LNCAP (cell line): Measurements from ENCODE around the gene TEX101.

Experiments
- TF ChIP-seq, protein P1 (sequence below): fragments of 450-650 bp; IDR thresholded peaks from 2 replicates; pipeline ENCODE4 v1.5.1; 2017; ENCODE audit warnings: mild to moderate bottlenecking

The TEX101 gene

DNA sequence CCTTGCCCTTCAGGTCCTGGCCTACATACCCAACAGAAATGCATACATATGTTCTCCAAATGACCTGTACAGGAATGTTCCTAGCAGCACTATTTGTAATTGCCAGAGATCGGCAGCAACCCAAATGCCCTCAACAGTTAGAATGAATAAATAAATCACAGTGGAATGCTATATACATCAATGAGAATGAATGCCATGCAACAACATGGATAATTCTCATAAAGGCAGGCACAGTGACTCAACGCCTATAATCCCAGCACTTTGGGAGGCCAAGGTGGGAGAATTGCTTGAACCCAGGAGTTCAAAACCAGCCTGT lies 18.6 kb downstream of the TEX101 start:
- TF ChIP-seq, protein P1, sequence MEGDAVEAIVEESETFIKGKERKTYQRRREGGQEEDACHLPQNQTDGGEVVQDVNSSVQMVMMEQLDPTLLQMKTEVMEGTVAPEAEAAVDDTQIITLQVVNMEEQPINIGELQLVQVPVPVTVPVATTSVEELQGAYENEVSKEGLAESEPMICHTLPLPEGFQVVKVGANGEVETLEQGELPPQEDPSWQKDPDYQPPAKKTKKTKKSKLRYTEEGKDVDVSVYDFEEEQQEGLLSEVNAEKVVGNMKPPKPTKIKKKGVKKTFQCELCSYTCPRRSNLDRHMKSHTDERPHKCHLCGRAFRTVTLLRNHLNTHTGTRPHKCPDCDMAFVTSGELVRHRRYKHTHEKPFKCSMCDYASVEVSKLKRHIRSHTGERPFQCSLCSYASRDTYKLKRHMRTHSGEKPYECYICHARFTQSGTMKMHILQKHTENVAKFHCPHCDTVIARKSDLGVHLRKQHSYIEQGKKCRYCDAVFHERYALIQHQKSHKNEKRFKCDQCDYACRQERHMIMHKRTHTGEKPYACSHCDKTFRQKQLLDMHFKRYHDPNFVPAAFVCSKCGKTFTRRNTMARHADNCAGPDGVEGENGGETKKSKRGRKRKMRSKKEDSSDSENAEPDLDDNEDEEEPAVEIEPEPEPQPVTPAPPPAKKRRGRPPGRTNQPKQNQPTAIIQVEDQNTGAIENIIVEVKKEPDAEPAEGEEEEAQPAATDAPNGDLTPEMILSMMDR = no peak

DNA sequence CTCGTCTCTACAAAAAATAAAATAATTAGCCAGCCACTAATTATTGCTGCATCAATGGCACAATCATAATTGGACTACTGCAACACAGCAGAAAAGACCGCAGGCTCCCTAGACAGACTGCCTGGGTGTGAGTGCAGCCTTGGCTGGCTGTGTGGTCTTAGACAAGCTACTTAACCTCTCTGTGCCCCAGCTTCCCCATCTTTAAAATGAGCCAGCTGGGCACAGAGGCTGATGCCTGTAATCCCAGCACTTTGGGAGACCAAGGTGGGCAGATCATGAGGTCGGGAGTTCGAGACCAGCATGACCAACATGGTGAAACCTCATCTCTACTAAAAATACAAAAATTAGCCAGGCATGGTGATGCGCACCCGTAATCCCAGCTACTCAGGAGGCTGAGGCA lies 19.0 kb downstream of the TEX101 start:
- TF ChIP-seq, protein P1 = no peak

DNA sequence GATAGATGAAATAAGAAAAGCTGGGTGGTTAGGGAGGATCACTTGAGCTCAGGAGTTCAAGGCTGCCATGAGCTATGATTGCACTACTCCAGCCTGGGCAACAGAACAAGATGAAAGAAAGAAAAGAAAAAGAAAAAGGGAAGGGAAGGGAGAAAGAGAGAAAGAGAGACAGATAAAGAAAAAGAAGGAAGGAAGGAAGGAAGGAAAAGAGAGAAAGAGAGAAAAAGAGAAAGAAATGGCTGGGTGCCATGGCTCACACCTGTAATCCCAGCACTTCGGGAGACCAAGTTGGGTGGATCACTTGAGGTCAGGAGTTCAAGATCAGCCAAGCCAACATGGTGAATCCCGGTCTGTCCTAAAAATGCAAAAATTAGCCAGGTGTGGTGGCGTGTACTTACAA lies 21.1 kb downstream of the TEX101 start:
- TF ChIP-seq, protein P1 = no peak

DNA sequence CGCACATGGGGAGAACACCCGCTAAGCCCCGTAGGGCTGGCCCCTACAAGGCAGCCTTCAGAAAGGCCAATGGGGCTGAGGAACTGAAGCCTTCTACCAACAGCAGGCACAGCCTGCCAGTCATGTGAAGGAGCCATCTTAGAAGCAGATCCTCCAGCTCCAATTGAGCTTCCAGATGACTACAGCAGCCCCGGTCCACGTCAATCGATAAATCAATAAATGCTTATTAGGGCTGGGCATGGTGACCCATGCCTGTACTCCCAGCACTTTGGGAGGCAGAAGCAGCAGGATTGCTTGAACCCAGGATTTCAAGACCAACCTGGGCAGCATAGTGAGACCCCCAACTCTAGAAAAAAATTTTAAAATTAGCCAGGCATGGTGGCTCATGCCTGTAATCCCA lies 23.0 kb downstream of the TEX101 start:
- TF ChIP-seq, protein P1 = no peak

DNA sequence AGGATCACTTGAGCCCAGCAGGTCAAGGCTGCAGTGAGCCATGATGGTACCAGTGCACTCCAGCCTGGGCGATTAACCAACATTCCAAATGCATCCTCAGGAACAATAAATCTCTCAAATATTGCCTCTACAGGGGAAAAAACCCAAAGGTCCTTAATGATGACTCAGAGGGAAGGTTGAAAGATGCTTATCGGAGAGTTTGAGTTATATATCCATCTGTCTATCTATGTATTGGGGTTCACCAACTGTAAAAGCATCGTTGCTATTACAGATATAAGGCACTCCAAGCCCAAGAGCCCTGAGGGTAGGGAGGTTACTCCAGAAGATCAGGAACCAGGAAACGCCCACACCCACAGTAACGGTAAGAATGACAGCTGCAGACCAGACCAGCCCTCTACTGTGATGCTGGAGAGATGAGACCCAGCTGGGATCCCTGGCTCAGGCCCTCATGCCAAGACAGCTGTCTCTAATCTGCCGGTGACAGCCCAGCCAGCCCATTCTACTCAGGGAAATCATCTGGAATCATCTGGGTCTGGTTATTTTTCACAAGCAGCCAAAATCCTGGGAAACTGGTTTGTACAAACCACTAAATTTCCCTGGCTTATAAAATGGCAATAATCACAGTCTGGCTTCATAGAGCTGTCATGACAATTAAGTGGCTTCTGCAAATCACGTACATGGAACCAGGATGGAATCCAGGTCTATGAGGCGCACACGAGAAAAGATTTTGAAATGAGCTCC lies 23.8 kb downstream of the TEX101 start:
- TF ChIP-seq, protein P1 = no peak

DNA sequence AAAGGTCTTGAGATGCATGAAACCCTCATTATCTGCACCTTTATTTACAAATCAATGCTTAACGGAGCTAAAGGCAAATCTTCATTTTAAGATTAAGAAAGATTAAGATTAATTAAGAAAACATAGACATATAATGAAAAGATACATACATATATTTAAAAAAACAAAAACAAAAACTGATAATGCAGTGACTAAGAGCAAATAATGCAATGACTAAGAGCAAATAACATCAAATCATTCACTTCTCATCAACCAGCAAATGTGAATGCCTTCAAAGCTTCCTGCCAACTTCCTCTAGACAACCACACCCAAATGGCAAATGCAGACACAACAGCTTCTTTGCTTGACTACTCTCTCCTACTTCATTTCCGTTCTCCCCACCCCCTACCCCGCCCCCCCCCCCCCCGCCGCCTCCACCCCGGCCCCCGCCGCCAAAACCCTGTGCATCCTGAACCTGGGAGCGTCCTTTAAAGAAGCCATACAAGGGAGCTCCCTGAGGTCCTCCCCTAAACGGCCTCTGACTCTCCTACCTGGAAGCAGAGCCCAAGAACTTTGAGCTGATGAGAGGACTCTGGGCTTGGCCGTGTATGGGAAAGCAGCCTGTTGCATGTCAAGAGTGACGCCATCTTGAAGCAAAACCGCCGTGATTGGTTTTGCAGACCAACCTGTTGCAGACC lies 24.5 kb downstream of the TEX101 start:
- TF ChIP-seq, protein P1 = no peak

DNA sequence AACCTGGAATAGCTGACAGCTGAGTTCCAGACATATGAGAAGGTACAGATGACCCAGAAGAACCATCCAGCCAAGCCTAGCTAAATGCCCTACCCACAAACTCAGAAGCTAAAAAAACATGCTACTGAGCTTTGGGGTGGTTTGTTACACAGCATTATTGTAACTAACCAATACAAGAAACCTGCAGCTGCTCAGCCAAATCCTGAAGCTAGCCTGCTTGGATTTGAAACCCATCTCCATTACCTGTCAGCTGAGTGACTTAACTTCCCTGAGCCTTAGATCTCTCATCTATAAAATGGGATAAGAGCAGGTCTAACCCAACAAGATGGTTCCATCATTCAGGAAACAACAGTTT lies 25.0 kb downstream of the TEX101 start:
- TF ChIP-seq, protein P1 = no peak
